Astrocyte (in vitro differentiated cells and primary cell): Measurements from ENCODE around the gene FAM25G.
"Not testable (repeated sequence)": the region's sequence is repeated elsewhere in the genome, so short reads cannot be mapped to it uniquely, and the experiment has no call there.

Experiments used
- CTCF ChIP-seq: IDR thresholded peaks from 2 replicates; pipeline ENCODE4 v1.5.1; 2011; ENCODE audit warnings: low read depth, mild to moderate bottlenecking, inconsistent platforms, low read length, moderate library complexity; ENCODE audit not compliant: insufficient read depth
- EZH2 ChIP-seq: IDR thresholded peaks from 2 replicates; pipeline ENCODE4 v1.6.1; 2012; ENCODE audit warnings: mild to moderate bottlenecking, low read length, inconsistent platforms; ENCODE audit not compliant: insufficient read depth

- not testable (repeated sequence) for TF ChIP-seq CTCF, EZH2
Observed at GRCh38 chr10:47482367-47482766, 9.1 kb downstream of the FAM25G start.
